Cardiac fibroblast (primary cell): ENCODE results near the gene ZNF581.

Source experiments
- DNase-seq, 2 donors: peaks; one replicate each; pipeline versions ENCODE4 v3.0.0 to v3.0.0-alpha.2; 2010; ENCODE audit warnings: low read depth in 2 of 2
- H3K4me3 ChIP-seq, 2 donors: replicated peaks in 1 of 2; 1 replicate in 1 of 2; 2 replicates in 1 of 2; pipeline ENCODE4 v1.5.1; 2011; ENCODE audit warnings: low read depth in 2 of 2, low read length in 2 of 2, mild to moderate bottlenecking in 2 of 2, moderate library complexity in 1 of 2
- TF ChIP-seq, protein P1 (sequence below): IDR thresholded peaks from one replicate; pipeline ENCODE4 v1.5.1; 2011; ENCODE audit warnings: low read depth, mild to moderate bottlenecking, low read length, inconsistent platforms

ZNF581 gene

GRCh38 chr19:55603581-55604292 is 39.7 kb upstream of the ZNF581 start:
- no peak overlapping the region for H3K4me3 ChIP-seq
- TF ChIP-seq, protein P1, sequence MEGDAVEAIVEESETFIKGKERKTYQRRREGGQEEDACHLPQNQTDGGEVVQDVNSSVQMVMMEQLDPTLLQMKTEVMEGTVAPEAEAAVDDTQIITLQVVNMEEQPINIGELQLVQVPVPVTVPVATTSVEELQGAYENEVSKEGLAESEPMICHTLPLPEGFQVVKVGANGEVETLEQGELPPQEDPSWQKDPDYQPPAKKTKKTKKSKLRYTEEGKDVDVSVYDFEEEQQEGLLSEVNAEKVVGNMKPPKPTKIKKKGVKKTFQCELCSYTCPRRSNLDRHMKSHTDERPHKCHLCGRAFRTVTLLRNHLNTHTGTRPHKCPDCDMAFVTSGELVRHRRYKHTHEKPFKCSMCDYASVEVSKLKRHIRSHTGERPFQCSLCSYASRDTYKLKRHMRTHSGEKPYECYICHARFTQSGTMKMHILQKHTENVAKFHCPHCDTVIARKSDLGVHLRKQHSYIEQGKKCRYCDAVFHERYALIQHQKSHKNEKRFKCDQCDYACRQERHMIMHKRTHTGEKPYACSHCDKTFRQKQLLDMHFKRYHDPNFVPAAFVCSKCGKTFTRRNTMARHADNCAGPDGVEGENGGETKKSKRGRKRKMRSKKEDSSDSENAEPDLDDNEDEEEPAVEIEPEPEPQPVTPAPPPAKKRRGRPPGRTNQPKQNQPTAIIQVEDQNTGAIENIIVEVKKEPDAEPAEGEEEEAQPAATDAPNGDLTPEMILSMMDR: no peak
- no peak for DNase-seq

DNA sequence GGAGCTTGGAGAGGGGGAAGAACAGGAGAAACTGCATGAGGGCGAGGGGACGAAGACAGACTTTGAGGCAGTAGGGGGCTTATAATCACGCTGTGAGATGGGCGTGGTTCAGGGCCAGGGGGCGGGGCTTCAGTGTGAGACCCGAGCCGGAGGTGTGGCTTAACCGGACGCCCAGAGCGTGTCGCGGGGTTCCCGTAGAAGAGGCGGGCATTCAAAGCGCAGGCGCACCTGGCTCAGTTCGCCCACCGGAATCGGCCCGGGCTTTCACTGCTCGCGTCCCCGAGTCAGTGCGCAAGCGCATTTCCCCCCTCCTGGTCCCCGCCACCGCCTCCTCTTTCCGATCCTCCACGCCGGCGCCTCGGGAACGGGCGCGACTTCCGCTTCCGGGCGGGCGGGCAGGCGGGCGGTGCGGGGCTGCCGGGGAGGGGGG is 38.2 kb upstream of the ZNF581 start:
- peak; percentile 98 for DNase-seq
- H3K4me3 ChIP-seq: peak overlapping the region; percentile 88 to 97
- TF ChIP-seq, protein P1: no peak

DNA sequence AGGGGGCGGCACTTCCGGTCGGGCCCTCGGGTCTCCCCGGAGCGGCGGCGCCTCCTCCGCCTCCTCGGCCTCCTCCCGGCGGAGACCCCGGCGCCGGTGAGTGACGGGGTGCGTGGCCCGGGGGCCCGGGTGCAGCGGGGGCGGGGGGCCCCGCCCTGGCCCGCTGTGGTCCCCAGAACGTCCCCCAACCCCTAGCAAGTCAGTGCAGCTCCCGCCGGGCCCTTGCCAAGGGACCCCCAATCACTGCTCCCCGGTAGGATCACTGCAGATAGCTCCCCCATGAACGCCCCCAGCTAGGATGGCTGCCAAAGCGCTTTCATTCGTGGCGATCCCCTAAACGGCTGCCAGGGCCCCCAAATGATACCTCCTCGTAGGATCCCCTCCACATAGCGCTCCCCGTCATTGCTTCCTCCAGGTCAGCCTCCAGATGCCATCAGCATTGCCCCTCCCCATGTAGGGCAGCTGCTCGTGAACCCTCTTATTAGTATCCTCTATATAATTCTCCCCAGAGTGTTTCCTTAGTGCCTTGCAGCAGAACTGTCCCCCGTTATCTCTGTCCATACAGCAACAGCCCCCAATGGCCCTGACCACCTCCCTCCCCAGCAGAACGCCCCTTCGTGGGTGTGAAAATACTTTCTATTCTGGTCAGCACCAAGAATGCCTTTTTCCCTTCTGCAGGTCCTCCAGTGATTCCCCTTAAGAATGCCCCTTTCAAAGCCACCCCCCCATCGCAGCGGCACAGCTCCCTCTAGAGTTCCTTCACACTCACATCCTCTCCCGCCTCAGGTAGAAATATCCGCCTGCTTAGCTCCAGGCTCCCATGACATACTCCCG is 37.6 kb upstream of the ZNF581 start, which contains the start of gene ZNF865:
Gene ZNF865 (plus strand): TSS at position 11 of the 834 bp plus-strand sequence. CDS start 7,972 bp downstream, outside the sequence.
- TF ChIP-seq, protein P1: peak; percentile 92
- peak within 1 kb of the TSS; percentile 88 to 97 for H3K4me3 ChIP-seq
- peak; percentile 91 for DNase-seq

DNA sequence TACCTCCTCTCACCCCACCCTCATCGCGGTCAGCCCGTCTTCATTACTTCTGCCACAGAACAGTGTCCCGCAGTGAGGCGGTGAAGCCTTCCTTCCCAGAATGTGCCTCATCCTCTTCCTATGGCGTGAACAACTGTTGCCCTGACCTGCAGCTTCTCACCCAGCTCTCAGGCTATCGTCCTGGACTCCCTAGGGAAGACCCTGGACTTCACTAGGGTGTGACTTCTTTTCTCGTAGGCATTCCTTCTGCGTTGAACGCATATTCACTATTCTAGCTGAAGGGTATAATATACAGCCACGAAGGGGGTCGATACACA is 37.0 kb upstream of the ZNF581 start:
- peak overlapping the region; percentile 88 to 97 for H3K4me3 ChIP-seq
- no peak for DNase-seq
- TF ChIP-seq, protein P1: no peak

- DNase-seq: no peak
- peak overlapping the region; percentile 88 to 97 for H3K4me3 ChIP-seq
- TF ChIP-seq, protein P1: no peak
Observed at GRCh38 chr19:55606817-55607216, 36.6 kb upstream of the ZNF581 start.

DNA sequence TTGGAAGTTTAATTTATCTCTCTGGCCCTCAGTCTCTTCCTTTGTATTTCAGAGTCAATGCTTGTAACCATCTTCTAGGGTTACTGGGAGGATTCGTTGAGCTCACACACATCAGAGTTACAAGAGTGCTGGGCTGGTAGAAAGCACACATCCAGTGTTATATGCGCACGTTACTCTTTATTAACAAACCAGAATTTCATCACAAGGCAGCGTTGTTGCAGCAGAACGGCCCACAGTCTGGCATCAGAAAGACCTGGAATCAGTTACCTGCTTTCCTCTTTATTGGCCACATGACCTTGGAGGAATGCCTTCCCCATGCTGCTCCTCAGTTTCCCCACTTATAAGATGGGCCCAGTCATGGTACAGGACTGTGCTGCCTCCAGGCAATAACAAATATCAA is 34.1 kb upstream of the ZNF581 start:
- H3K4me3 ChIP-seq: no peak overlapping the region
- DNase-seq: no peak
- TF ChIP-seq, protein P1: no peak
